K562 (cell line): ENCODE measurements around the gene COL11A2. TPM values are rescaled to one million over a fixed set of nuclear protein-coding genes. Genes with fewer than 3 reads are reported as not detected.

ENCODE experiments used
- BRF1 ChIP-seq: IDR thresholded peaks from 3 replicates; pipeline ENCODE4 v1.6.1; 2011; ENCODE audit warnings: borderline replicate concordance, mild to moderate bottlenecking; ENCODE audit not compliant: insufficient read length; ENCODE audit errors: extremely low read depth
- CHD2 ChIP-seq: IDR thresholded peaks from 2 replicates; pipeline ENCODE4 v1.6.1; 2011; ENCODE audit warnings: low read depth, low read length
- CREM ChIP-seq: IDR thresholded peaks from 2 replicates; pipeline ENCODE4 v1.6.1; 2014; ENCODE audit warnings: antibody characterized with exemption, low read depth
- E2F8 ChIP-seq: fragments of 450-650 bp; IDR thresholded peaks from 2 replicates; pipeline ENCODE4 v1.7.1; 2018; ENCODE audit warnings: mild to moderate bottlenecking, low read depth; ENCODE audit not compliant: partially characterized antibody
- EP400 ChIP-seq: fragments of 450-650 bp; IDR thresholded peaks from 2 replicates; pipeline ENCODE4 v1.6.1; 2017; ENCODE audit warnings: antibody characterized with exemption, mild to moderate bottlenecking, moderate library complexity
- ESRRB ChIP-seq: fragments of 250-450 bp; sonication (Bioruptor Pico); IDR thresholded peaks from 2 replicates; pipeline ENCODE4 v1.5.0; 2020; ENCODE audit warnings: mild to moderate bottlenecking, moderate library complexity, borderline replicate concordance
- ETS1 ChIP-seq: conservative IDR thresholded peaks from 2 replicates; pipeline ENCODE4 v1.6.1; 2011; ENCODE audit warnings: low read depth, mild to moderate bottlenecking, low read length; ENCODE audit not compliant: control insufficient read depth
- GABPB1 ChIP-seq: sonication (generic); formaldehyde crosslinking; IDR thresholded peaks from 2 replicates; pipeline ENCODE4 v1.8.0; 2022; ENCODE audit warnings: mild to moderate bottlenecking, missing genetic modification reagents
- GTF2A2 ChIP-seq: IDR thresholded peaks from 2 replicates; pipeline ENCODE4 v1.6.1; 2016; ENCODE audit warnings: mild to moderate bottlenecking, missing genetic modification characterization, missing compliant biosample characterization
- GTF2E2 ChIP-seq: fragments of 200-800 bp; sonication (Bioruptor generic); IDR thresholded peaks from 2 replicates; pipeline ENCODE4 v1.6.1; 2016; ENCODE audit warnings: missing genetic modification characterization, missing compliant biosample characterization
- HDAC6 ChIP-seq: IDR thresholded peaks from 2 replicates; pipeline ENCODE4 v1.6.1; 2012; ENCODE audit warnings: low read depth, mild to moderate bottlenecking, control low read depth, inconsistent platforms, low read length, moderate library complexity
- JUND ChIP-seq, 2 experiments: IDR thresholded peaks; 2 replicates in 1 of 2; 3 replicates in 1 of 2; pipeline ENCODE4 v1.6.1; 2011; ENCODE audit warnings: borderline replicate concordance in 2 of 2, low read depth in 2 of 2, low read length in 2 of 2, improper control_type of control experiment in 1 of 2, missing biosample characterization in 1 of 2, missing genetic modification characterization in 1 of 2, missing genetic modification reagents in 1 of 2
- PCBP1 ChIP-seq: fragments of 200-400 bp; formaldehyde crosslinking; IDR thresholded peaks from 2 replicates; pipeline ENCODE4 v1.6.1; 2018; ENCODE audit warnings: mild to moderate bottlenecking, low read depth, low read length; ENCODE audit not compliant: poor library complexity, severe bottlenecking
- PHB ChIP-seq: fragments of 250-450 bp; sonication (Bioruptor Pico); IDR thresholded peaks from 2 replicates; pipeline ENCODE4 v1.5.0; 2021
- SETDB1 ChIP-seq: IDR thresholded peaks from one replicate; pipeline ENCODE4 v1.6.1; 2012; ENCODE audit warnings: low read length, control low read depth, inconsistent platforms
- SMC3 ChIP-seq: conservative IDR thresholded peaks from 2 replicates; pipeline ENCODE4 v1.6.1; 2011; ENCODE audit warnings: low read depth, low read length, improper control_type of control experiment; ENCODE audit not compliant: insufficient read depth
- TAF1 ChIP-seq: IDR thresholded peaks from 2 replicates; pipeline ENCODE4 v1.6.1; 2011; ENCODE audit warnings: mild to moderate bottlenecking, low read length, moderate library complexity; ENCODE audit not compliant: insufficient read depth, control insufficient read depth, severe bottlenecking; ENCODE audit errors: extremely low read depth
- TCF15 ChIP-seq: fragments of 250-450 bp; sonication (Bioruptor Pico); IDR thresholded peaks from 2 replicates; pipeline ENCODE4 v1.8.0; 2022; ENCODE audit warnings: moderate library complexity, mild to moderate bottlenecking, inconsistent platforms
- ZFP91 ChIP-seq: sonication (generic); formaldehyde crosslinking; IDR thresholded peaks from 2 replicates; pipeline ENCODE4 v1.8.0; 2022; ENCODE audit warnings: mild to moderate bottlenecking, missing genetic modification reagents
- ZNF3 ChIP-seq: fragments of 250-450 bp; sonication (Bioruptor Pico); IDR thresholded peaks from 2 replicates; pipeline ENCODE4 v1.5.0; 2021; ENCODE audit warnings: mild to moderate bottlenecking, moderate library complexity
- ZNF699 ChIP-seq: fragments of 250-450 bp; sonication (Bioruptor Pico); IDR thresholded peaks from 2 replicates; pipeline ENCODE4 v1.8.0; 2021; ENCODE audit warnings: mild to moderate bottlenecking, moderate library complexity; ENCODE audit not compliant: insufficient replicate concordance
- polyA plus RNA-seq, 8 experiments: library from polyadenylated mRNA; depleted of rRNA in 4 of 8; stranded (reverse) in 5 of 8; unstranded in 3 of 8; fragments of >200 nt; fragmentation: Nextera tagmentation in 2 of 8; fragmentation: Illumina TruSeq in 1 of 8; extraction: Ambion mirVana in 2 of 8; extraction: Trizol in 1 of 8; gene quantifications; 2 replicates each; pipeline versions ENCODE4 v1.2.1 to v1.2.3, GENCODE V29; 2011 to 2014; ENCODE audit warnings: inconsistent platforms in 1 of 8, missing spikeins in 1 of 8
- total RNA-seq, 7 experiments: library from RNA; depleted of rRNA in 6 of 7; stranded (reverse); fragments of >200 nt in 6 of 7; fragmentation: Illumina TruSeq in 2 of 7; extraction: Trizol in 2 of 7; gene quantifications; 2 replicates each; pipeline versions ENCODE4 v1.2.1 to v1.2.3, GENCODE V29; 2011 to 2021; ENCODE audit warnings: low replicate concordance in 1 of 7

COL11A2 gene
- total and polyA plus RNA-seq, 9 of the 15 experiments (the other 6 are each of a cell fraction or from before 2014, with no cell fraction given), result 0.04 to 0.35 (median 0.09) TPM; not detected in 1

- no peak for TF ChIP-seq GABPB1 (CRISPR knock-in tag)
- no peak for TF ChIP-seq TCF15 (CRISPR knock-in tag)
- no peak for TF ChIP-seq SMC3
- TF ChIP-seq PHB (CRISPR knock-in tag), result peak; percentile 98
- TF ChIP-seq E2F8, result peak; percentile 72
- peak; percentile 19; the same call in 1 of the 2 replicates for TF ChIP-seq CHD2
- no peak for TF ChIP-seq ZNF699
- TF ChIP-seq ESRRB (CRISPR knock-in tag), result no peak
- TF ChIP-seq JUND (IDR thresholded peaks at IDR 0.05; ENCODE audit: borderline replicate concordance, low read depth, low read length), result peak; percentile 1; the same call in 1 of the 2 replicates
- no peak for TF ChIP-seq JUND (tag; IDR thresholded peaks at IDR 0.05; ENCODE audit: borderline replicate concordance, low read depth, low read length)
- no peak for TF ChIP-seq ZNF3 (CRISPR knock-in tag)
- TF ChIP-seq PCBP1, result peak; percentile 46
- TF ChIP-seq GTF2A2 (tag), result no peak
- no peak for TF ChIP-seq GTF2E2
- no peak for TF ChIP-seq SETDB1
- peak; percentile 45; the same call in 1 of the 2 replicates for TF ChIP-seq CREM
- 0 out of 2 replicates have a peak, but pooled peaks have one; percentile 6 for TF ChIP-seq ETS1
- no peak for TF ChIP-seq HDAC6
- no peak for TF ChIP-seq BRF1
- TF ChIP-seq TAF1, result peak; percentile 70
- peak; percentile 45; the same call in 1 of the 2 replicates for TF ChIP-seq EP400
- no peak for TF ChIP-seq ZFP91 (CRISPR knock-in tag)
These were observed 12.3 kb upstream of the COL11A2 start, which contains the start of gene HSD17B8 (continued) for GRCh38 chr6:33204415-33205190.
